Activated T-cell treated with anti-CD3 and anti-CD28 coated beads for 48 hours (primary cell): ENCODE measurements around the gene MAGOH.
A peak's percentile ranks its signal among the peaks of the same experiment; 100 is the strongest.
"Not testable (repeated sequence)": the region's sequence is repeated elsewhere in the genome, so short reads cannot be mapped to it uniquely, and the experiment has no call there.

ENCODE experiments used
- DNase-seq: peaks from one replicate; pipeline ENCODE4 v3.0.0-alpha.2; 2020; ENCODE audit warnings: low read depth

Gene MAGOH

DNA sequence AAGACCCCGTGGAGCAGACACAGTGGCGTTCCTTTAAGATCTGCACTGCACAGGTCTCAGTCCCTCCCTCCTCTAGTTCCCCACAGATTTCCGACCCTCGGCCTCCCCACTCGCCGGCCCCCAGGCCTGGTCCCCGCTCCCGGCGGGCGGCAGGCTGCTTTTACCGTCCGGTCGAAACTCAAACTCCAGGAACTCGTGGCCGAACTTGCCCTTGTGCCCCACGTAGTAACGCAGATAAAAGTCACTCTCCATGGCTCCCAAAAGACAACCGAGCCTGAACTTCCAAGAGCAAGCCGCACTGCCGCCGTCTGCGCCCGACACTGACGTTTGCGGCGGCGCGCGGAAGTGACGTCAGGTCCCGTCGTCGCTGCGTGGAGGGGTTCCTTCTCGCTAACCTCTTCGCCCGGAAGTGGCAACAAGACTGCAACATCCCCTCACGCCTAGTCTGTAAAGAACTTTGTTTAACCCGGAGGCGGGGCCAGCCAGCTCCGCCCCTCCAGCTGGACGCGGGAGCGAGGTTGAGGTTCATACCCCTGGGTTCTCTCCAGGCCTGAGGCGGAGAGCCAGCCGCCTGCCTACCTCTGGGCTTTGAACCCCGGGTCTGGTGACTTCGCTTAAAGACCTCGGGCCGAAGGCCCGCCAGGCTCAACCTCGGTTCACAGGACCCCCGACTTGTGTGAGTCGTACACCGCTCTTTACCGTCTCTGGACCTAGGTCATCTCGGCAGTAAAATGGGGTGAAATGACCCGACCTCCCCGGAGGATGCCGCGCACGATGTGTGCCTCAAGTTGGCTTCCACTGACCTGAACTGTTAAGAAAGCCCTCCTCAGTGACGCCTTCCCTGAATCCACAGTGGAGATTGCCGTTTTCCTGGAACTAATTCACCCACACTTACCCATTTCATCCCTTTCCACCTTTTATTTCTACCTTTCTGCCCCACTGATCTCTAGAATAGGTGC, at the start of gene MAGOH:
Gene MAGOH (minus strand): TSS at position 322 of the 959 bp plus-strand sequence. CDS start 70 bp downstream, at position 252.
- DNase-seq: peak; percentile 94

DNA sequence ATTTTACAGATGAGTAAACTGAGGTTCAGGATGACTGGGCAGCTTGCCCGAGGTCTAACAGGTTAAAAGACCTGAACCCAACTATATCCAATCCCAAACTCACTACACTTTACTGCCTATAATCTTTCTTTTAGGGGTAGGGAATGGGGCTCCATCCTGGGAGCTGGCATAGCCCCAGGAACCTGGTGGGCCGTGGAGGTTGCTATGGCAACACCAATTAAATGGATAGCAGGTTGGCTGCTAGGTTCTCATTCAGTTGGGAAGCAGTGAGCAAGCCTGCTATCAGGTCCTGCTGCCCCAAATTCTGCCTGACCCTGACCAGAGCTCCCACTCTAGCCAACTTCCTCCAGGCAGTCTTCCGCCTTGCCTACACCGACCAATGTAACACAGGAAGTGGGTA, 48.6 kb upstream of the MAGOH start:
- DNase-seq: no peak

DNA sequence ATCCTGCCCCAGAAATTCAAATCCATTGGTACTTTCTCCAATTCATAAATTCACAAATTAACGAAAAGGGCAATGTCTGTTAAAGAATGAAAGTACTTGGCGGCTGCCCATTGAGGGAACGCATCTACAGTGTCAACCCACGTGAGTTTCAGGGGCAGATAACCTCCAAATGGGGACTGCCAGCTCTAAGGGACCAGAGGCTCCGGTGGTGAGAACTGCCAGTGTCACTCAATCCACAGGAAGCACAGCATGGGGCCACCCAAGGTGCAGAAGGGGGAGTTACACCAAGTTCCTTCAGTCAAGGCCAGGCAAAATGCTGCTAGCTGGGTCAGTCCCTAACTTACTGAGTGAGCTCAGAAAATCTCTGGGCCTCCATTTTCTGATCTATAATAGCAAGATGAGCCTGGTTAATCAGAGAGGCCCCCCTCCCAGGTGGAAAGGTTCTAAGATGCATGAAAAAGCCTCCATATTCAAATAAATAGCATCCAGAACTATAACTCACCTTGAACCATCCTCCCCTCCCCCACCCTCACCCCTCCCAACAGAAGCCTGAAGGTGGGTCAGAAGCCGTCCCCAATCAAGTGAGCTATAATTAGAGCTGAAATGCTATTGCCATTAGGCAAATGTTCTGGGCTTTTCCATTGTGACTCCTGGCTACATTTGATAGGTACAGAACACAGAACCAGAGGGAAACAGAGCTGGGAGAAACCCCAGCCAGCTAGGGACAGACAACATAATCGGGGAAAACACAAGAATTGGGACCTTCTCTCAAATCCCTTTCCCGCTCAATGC, 47.8 kb upstream of the MAGOH start:
- no peak for DNase-seq

DNA sequence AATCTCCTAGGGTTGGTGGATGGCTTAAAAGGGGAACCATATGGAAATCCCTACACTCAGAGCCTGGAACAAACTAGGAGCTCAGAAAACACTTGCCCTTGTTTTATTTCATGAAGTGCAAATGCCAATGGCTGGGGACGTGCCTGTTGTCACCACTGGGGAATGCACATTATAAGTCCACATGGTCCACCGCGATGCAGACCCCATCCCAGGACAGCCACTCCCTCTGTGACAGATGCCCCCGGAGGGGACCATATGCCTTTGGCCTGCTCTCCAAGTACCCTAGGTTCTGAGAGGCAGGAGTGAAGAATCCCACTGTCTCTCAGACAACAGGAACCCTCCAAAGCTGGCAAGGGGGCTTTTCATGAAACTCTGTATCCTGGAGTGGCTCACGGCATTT, 47.2 kb upstream of the MAGOH start:
- no peak for DNase-seq

DNA sequence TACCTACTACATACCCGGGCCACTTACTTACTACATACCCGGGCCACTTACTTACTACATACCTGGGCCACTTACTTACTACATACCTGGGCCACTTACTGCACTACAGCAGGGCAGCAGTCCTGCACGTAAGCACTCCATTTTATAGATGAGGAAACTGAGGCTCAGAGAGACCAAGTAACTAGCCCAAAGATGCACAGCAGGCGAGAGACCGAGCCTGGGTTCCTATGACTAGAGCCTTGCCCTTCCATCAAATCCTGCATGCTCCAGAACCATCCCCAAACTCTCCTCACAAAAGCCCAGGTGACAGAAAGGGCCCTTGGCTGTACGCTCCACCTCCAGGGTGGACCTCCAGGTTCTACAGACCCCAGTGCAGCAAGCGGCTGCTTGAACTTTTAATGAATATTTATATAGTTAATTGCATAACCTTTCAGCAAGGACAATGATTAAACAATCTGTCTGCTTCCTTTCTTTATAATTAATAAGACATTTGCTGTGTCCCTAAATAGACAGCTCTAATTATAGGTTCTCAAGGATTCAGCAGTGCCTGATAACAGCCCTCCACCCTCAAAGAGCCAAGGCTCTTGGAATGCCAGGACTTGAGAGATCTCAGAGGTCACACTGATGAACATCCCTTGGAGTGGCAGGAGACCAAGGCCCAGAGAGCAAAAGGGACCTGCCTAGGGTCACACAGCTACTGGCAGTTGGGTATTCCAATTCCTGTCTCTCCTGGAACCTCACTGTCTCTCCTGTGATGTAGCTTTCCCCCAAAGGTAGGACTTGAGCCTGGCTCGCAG, 46.1 kb upstream of the MAGOH start:
- DNase-seq: no peak

DNA sequence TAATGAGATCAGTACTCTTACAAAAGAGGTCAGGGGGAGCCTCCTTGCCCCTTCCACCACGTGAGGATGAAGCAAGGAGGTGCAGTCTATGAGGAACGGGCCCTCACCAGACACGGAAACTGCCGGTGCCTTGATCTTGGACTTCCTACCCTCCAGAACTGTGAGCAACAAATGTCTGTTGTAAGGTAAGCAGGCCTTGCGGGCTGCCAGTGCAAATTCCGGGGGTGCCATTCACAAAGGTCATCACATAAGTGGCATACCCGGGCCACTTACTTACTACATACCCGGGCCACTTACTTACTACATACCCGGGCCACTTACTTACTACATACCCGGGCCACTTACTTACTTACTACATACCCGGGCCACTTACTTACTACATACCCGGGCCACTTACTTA, 44.8 kb upstream of the MAGOH start:
- DNase-seq: not testable (repeated sequence)

DNA sequence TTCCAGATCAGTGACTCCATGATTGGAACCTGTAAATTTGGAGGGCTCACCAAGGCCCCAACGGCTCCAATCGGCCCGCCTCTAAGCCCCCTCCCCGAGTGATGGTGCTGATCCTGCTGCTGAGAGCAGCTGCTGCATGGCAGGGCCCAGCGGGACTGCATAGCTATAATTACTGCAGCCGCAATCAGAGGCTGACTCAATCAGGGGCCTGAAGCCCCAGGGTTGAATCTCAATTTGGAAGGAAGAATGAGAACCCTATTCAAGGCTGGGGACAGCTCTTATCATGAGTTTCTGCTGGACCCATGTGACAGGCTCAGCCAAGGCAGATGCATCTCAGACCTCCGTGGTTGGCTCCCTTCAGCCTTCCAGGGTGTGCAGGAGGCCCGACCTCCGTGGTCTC, 42.8 kb upstream of the MAGOH start:
- DNase-seq: no peak

DNA sequence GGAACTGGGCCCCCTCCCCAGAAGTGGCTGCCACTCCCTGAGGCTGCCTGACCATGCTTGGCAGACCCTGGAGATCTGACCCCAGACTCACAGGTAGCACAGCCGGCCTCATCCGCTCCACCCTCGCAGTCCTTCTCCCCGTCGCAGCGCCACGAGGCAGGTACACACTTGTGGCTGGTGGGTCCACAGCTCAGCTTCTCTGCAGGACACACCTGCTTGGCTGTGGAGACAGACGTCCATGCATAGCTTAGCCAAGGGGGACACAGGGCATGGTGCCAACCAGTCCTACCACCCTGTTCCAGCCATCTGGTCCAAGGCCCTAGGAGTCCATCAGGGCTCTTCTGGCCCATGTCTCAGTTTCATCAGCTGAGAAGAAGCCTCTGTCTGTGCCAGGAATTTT, 42.2 kb upstream of the MAGOH start:
- no peak for DNase-seq

DNA sequence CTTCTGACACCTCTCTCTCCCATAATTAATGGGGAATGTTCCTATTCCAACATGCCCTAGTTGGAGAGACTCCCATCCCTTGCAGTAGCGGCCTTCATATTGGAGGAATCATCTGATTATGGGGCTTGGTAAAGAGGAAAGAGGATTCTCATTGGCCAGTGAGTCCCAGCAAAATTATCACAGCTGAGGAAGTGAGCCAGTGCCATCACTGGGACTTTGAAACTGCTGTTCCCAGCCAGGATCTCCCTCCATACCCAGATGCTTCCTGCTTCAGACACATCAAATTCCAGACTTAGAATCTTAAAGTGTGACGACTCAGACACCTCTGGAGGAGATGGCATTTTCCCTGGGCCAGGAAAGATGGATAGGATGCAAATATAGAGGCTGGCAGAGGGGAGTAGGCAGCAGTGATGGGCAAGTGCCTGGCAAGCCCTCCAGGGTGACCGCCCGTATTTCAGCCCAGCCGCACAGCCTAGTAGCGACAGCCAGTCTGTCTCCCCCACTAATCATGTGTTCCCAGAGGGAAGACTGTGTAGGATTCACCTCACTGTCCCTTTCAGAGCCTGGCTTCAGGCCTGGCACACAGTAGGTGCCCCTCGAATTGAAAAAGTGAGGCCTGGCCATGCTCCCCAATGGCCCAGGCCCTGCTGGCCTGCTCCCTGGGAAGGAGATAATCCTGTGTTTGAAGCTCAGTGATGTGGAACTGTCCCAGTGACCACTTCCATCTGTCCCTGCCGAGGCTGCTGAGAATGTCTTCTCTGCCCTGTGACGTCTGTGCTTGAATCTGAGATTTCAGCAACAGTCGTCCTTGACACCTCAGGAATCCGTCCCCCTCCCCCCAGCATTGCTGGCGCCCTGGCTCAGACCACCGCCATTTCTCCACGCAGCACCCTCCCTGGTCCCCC, 41.2 kb upstream of the MAGOH start:
- no peak for DNase-seq

DNA sequence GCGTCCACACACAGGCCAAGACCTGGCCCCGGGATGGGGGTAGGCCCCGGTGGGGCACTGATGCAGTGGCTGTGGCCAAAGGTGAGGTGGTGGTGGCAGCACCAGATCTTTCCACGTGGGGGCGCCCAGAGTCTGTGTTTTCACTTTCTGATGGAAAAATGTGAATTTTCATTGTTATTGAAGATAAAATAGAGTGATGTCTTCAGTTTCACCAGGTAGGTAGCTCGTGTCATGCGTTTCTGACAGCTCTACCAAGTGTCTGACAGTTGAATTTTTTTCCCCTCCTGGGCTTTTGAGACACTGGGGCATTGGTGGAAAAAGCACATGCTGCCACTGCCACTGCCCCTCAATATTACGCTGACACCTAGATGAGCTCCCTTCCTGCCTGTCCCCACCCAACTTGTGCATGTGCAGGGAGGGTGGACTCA, 40.0 kb upstream of the MAGOH start:
- DNase-seq: peak; percentile 49

DNA sequence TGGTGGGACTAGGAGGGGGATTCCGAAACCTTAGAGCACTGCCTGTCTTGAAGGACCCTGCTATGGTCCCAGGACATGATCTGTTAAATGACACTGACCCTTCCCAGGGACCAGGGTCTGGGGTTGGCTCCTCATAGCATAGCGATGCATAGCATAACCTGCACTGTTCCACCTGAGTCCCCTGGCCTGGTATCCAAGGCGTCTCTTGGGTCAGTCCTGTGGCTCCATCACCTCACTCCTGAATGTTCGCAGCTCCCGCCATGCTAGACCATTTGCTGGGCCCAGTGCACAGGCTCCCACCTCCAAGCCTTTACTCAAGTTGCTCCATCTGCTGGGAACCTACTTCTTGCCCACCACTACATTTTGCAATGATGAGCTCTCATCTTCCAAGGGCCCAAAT, 39.0 kb upstream of the MAGOH start:
- DNase-seq: no peak

DNA sequence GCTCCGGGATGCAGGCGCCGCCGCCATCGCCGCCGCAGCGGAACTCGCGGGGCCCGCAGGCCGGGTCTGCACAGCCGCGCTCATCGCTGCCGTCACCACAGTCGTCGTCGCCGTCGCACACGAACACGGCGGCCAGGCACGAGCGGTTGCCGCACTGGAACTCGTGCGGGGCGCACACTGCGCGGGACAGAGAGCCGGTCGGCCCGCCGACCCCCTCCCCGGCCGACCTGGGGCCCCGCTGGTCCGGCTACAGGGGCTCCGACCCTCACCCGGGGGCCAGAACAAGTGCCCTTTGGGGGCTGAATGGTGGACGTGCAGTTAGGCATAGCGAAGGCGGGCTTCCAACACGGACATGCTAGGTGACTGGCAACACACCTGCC, 38.6 kb upstream of the MAGOH start:
- DNase-seq: no peak

DNA sequence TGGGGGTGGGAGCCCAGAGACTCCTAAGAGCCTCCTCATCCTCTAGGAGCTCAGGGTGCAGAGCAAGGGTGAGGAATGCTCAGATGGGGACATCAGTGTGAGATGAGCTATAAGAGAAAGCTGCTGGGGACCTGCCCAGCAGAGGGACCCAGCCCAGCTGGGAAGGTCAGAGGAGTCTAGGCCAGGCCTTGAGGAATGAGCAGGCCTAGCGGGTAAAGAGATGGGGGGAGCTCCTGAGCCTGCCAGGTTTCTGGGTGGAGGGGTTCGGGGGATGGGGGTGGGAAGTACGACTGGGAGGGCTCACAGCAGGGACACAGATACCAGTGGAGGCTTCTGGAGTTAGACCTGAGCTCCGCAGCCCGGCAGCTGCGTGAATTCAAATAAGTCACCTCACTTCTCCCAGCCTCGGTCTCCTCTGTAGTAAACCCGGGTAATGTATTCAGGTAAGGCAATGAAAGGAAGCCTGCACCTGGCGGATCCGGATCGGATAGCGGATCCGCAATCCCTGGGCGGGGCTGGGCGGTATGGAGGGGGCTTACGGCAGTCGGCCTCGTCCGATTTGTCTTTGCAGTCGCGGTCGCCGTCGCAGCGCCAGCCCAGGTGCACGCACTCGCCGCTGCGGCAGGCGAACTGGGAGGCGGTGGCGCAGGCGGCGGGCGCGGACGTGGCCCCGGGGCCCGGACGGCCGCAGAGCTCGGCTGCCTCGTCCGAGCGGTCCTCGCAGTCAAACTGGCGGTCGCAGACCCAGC, 38.0 kb upstream of the MAGOH start:
- no peak for DNase-seq

DNA sequence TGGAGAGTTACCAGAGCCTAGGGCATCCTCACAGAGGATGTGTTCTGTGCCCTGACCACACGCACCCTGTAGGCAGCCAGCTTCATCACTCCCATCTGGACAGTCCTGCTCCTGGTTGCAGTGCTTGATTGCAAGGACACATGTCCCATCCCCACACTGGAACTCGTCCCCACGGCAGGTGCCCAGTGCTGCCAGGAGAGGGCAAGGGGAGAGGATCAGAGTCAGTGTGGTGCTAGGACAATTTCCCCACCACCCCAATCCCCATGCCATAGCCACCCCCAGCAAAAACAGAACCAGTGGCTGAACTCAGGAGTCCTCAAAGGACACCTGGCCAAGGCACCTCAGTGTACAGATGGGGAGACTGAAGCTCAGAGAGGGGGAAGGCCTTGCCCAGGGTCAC, 37.2 kb upstream of the MAGOH start:
- DNase-seq: no peak

DNA sequence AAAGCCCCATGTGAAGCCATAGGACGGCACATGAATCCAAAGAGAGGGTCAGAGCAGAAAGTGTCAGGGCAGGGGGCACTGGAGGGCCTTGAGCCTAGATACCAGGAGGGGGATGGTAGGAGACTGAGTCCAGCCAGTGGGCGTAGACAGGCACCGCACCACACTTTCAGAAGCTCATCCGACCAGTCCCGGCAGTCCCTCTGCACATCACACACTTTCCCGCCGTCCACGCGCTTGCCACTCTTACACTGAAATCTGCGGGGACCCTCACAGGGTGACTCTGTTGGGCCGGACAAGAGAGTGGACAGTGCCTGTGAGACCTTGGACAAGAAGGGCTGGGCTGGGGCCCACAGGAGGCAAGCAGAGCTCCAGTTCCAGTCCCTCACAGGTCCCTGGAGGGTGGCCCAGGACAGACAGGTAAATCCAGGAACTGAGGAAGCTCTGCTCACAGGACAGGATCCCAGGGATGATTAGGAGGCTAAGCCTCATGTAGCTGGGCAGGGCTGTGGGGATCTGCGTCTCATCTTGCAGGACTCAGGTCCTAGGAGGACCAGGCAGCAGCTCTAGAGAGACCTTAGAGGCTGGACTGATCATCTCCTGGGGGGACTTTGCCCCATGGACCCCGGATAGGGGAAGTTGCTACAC, 36.3 kb upstream of the MAGOH start:
- DNase-seq: no peak

DNA sequence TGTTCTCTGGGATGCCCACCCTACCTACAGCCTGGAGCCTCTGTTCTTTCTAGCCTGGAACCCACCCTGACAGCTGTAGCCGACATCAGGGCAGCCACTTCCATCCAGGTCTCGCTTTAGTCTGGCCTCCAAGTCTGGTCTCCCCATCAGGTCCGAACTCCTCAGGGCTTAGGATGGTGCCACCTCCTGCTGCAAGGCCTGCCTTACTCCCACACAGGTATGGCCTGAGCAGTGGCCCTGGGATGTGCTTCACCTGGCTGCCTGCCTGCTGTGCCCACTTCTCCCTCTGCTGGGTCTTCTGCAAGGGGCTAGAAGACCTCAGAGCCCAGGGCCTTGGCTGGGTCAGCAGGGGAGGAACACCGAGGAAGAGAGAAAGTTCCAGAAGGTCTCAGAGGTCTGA, 35.7 kb upstream of the MAGOH start:
- DNase-seq: no peak

DNA sequence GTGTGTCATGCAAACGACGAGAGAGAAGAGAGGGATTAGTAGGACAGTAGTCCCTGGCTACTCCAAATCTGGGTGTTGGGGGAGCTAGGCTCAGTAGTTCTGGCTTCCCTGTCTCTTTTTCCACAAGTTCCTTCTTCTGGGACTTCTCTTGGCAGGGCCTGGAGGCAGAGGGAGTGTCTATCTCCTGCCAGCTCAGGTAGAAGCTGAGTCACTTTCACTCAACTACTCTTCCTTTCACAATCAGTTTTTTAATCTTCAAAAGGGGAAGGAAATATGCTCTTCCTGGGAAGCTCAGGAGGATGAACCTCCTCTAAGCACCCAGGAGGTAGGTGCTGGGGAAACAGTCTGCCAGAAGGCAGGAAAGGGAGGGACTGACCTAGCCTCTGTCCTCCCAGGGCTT, 35.2 kb upstream of the MAGOH start:
- DNase-seq: no peak

DNA sequence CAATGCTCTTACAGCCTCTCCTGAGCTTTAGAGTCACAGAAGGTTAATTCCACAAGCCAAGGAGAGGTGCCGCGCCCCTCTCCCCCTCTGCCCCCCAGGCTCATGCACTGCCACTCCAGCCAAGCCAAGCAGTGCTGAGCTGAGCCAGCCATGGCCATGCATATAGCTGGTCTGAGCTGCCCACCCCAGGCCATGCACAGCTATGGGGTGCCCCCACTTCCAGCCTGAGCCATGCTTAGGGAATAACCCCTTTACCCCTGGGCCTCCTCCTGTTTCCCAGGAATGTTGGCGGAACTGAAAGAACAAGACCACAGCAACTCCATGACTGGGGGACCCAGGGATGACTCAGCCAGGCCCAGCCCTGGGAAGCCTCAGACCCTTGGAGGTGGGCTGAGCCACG, 34.0 kb upstream of the MAGOH start:
- no peak for DNase-seq

DNA sequence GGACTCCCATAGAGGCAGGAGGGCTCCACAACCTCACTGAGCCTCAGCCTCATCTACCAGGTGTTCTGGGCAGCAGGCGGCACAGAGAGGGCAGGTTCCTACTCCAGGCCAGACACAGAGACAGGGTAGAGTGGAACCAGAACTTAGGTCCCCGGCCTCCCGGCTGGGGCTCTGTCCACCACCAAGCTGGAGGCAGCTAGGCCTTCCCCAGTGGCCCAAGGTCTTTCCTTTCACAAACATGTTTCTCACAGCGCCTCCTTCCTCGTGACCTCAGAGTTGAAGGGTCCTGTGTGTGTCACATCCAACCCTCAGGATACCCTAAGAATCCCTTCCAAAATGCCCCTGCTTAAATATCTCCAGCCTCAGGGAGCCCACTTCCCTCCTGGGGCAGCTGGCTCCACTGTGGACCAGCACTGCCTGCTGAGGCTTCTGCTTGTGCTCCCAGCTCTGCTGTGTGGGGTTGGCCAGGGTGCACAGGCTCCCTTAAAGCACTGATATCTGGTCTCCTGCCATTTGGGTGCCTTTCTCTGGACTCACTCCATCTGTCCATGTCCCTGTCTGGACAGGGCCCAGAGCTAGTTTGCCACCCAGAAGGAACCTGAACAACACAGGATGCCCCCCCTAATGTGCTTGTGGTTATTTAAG, 33.2 kb upstream of the MAGOH start:
- no peak for DNase-seq

DNA sequence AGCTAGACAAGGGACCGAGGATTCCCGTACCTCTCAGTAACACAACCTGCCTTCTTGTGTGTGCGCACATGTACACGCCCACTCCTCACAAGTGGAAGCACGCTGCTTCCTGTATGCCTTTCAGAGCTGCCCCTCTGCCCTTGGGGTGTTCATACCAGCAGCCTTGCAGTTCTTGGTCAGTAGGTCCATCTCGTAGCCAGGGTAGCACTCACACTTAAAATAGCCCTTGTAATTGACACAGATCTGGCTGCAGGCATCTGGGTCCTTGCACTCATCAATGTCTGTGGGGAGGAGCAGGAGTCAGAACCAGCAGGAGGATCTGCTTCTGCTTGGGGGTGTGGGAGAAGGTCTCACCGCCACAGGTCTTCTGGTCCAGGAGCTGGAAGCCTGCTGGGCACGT, 32.6 kb upstream of the MAGOH start:
- no peak for DNase-seq
